Osteocyte (in vitro differentiated cells): Measurements from ENCODE around the gene KRT36. TPM values are rescaled to one million over a fixed set of nuclear protein-coding genes. Genes with fewer than 3 reads are reported as not detected.
A peak's percentile ranks its signal among the peaks of the same experiment; 100 is the strongest.

ENCODE experiments used
- DNase-seq: peaks from one replicate; pipeline ENCODE4 v3.0.0; 2021; ENCODE audit warnings: mixed read lengths; ENCODE audit not compliant: unreplicated experiment; ENCODE audit errors: extremely low spot score
- H3K27ac Mint-ChIP-seq: one replicate; pipeline ENCODE4 v1.8.0; 2021; ENCODE audit warnings: mild to moderate bottlenecking, mixed read lengths; ENCODE audit not compliant: unreplicated experiment
- H3K27me3 Mint-ChIP-seq: one replicate; pipeline ENCODE4 v1.8.0; 2021; ENCODE audit warnings: mixed read lengths; ENCODE audit not compliant: unreplicated experiment
- H3K36me3 Mint-ChIP-seq: one replicate; pipeline ENCODE4 v1.8.0; 2021; ENCODE audit warnings: mixed read lengths; ENCODE audit not compliant: unreplicated experiment
- H3K4me1 Mint-ChIP-seq: one replicate; pipeline ENCODE4 v1.8.0; 2021; ENCODE audit warnings: mixed read lengths; ENCODE audit not compliant: unreplicated experiment
- H3K4me3 Mint-ChIP-seq: one replicate; pipeline ENCODE4 v1.8.0; 2021; ENCODE audit warnings: mild to moderate bottlenecking, moderate library complexity, mixed read lengths; ENCODE audit not compliant: unreplicated experiment
- H3K9me3 Mint-ChIP-seq: one replicate; pipeline ENCODE4 v1.8.0; 2021; ENCODE audit warnings: mixed read lengths; ENCODE audit not compliant: unreplicated experiment
- total RNA-seq: library from RNA; stranded (reverse); gene quantifications from 2 replicates; pipeline ENCODE4 v1.2.1, GENCODE V29; 2021
- TF ChIP-seq, protein P1 (sequence below): fragments of 200-600 bp; sonication (generic); IDR thresholded peaks from 2 replicates; pipeline ENCODE4 v1.5.0; 2021; ENCODE audit warnings: antibody characterized with exemption, mild to moderate bottlenecking, moderate library complexity

Gene KRT36
- total RNA-seq, 1 donor from 2014 or later = not detected

DNA sequence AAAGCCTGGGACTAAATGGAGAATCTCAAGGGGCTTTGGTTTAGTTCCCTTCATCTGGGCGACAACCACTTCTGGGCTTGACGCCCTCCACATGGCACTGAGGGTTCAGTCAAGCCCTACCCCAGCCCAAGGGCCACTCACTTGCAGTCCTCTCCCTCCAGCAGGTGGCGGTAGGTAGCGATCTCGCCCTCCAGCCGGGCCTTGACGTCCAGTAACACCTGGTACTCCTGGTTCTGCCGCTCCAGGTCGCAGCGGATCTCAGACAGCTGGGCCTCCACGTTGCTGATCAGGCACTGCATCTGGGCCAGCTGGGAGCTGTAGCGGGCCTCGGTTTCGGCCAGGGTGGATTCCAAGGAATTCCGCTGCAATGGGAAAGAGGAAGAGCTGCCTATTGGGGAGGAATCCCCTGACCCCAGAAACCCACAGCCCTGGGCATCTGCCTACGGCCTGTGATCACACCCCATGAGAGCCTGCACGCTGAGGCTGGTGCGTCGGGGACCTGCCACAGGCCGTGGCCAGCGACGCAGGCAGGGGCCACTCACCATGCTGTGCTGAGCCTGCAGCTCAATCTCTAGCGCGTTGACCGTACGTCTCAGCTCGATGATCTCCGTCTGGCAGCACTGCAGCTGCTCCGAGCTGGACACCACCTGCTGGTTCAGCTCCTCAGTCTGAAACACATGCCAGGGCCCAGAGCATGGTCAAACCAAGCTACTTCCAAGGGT is 2.7 kb downstream of the KRT36 start:
- Mint-ChIP-seq H3K36me3 (no peaks in the 10 kb centered on the region), H3K4me1 (no peaks in the 10 kb centered on the region)

DNA sequence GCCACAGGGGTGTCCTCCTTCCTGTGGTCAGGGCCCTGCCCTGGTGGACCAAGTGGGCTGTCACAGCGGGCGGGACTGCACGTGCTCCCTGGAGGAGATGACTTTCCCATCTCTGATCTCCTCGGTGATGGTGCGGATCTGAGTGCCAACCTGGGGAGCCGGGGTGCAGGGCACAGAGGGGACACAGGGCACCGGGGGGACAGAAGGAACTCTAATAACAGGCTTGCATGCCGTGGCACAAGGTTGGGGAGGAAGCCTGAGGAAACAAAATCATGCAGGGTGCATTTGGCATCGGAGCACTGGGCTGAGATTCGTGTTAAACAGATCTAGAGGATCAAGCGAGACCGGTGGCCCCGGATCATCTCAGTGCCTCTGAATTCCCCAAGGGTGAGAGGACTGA is 3.4 kb downstream of the KRT36 start:
- no peaks in the 10 kb centered on the region for H3K4me1 Mint-ChIP-seq
- H3K36me3 Mint-ChIP-seq = no peaks in the 10 kb centered on the region
- no peak for DNase-seq
- TF ChIP-seq, protein P1, sequence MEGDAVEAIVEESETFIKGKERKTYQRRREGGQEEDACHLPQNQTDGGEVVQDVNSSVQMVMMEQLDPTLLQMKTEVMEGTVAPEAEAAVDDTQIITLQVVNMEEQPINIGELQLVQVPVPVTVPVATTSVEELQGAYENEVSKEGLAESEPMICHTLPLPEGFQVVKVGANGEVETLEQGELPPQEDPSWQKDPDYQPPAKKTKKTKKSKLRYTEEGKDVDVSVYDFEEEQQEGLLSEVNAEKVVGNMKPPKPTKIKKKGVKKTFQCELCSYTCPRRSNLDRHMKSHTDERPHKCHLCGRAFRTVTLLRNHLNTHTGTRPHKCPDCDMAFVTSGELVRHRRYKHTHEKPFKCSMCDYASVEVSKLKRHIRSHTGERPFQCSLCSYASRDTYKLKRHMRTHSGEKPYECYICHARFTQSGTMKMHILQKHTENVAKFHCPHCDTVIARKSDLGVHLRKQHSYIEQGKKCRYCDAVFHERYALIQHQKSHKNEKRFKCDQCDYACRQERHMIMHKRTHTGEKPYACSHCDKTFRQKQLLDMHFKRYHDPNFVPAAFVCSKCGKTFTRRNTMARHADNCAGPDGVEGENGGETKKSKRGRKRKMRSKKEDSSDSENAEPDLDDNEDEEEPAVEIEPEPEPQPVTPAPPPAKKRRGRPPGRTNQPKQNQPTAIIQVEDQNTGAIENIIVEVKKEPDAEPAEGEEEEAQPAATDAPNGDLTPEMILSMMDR = no peak
- no peaks in the 10 kb centered on the region for H3K9me3 Mint-ChIP-seq
- H3K27me3 Mint-ChIP-seq = no peaks in the 10 kb centered on the region
- no peak overlapping the region for H3K27ac Mint-ChIP-seq
- H3K4me3 Mint-ChIP-seq = no peak overlapping the region

More for the DNA sequence above, 2.7 kb downstream of the KRT36 start:
- Mint-ChIP-seq H3K4me3 (no peak overlapping the region), H3K27me3 (no peaks in the 10 kb centered on the region), H3K27ac (no peak overlapping the region), H3K9me3 (no peaks in the 10 kb centered on the region)
- TF ChIP-seq, protein P1 = peak; percentile 31
- no peak for DNase-seq

DNA sequence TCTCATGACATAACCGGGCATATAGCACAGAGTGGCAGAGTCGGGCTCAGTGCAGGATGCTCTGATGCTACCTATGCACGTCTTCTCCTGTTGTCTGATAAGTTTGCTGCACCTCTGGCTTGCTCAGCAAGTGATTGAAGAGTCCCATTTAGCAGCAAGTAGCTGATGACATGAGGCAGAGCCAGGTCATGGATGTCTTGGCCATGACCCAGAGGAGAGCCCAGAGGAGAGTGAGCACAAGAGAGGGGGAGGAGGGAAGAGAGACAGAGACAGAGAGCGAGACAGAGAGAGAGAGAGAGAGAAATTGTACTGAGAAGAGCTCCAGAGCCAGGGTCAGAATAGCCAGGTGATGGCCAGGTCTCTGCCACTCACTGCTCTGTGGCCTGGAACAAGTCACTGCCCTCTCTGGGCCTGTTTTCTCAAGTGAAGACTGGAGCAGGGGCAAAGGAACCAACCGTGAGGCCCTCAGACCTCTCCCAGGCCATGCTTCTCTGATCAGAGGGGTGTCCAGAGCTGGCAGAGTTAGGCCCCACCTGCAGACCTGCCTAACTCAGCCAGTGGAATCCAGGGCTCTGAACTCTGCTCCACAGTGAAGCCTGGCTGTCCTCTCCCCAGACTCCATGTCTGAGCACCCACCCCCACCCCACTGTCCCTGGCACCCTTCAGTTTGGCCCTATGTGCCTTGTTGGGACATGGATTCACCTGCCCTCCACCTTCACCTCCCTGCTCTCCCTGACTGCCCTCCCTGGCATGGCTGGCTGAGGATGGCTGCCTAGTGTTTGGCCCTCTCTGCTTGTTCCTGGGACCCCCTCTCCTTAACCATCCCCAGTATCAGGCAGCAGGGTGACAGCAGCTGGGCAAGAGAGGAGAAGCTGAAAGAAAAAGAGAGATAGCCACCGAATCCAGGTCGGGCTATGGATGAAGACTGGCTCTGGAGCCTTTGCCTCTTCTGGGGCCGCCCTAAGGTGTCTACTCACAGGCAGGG is 4.5 kb downstream of the KRT36 start:
- H3K27me3 Mint-ChIP-seq = no peaks in the 10 kb centered on the region
- no peaks in the 10 kb centered on the region for H3K4me1 Mint-ChIP-seq
- no peak for DNase-seq
- H3K9me3 Mint-ChIP-seq = no peaks in the 10 kb centered on the region
- H3K36me3 Mint-ChIP-seq = no peaks in the 10 kb centered on the region
- no peak overlapping the region for H3K27ac Mint-ChIP-seq
- TF ChIP-seq, protein P1 = no peak
- no peak overlapping the region for H3K4me3 Mint-ChIP-seq

DNA sequence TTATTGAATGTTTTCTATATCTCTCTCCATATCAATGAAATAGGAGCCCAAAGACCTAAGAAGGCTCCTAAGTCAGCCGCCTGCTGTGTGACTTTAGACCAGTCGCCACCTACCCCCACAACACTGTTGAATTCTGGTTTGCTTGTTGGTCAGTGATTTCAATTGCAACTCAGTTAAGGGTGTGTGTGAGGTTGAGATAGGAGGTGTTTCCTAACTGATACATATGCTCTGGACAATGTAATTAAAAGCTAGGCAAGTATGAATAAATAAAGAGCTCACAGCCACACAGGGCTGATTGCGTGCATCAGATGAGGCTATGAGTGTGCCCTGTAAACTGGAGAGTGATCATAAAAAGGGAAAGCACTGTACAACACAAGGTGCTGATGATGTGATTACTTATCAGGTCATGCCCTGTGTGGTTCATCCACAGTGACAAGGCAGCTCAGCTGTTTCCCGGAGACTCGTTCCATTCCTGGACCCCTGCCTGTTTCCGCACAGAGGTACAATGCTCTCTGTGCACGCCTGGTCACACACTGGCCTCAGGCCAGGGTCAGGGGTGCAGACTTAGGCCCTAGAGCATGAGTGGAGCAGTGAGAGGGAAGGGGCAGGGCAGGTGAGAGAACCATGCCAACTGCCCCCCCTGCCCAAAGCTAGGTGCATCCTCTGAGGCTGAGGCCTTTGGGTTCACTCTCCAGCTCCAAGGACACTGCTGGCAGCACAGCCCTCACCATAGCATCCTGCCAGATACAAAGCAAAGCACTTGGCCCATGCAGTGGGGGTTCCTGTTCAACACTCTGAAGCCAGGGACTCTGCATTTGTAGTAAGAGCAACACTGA is 5.5 kb downstream of the KRT36 start:
- H3K4me3 Mint-ChIP-seq = no peak overlapping the region
- DNase-seq = no peak
- no peaks in the 10 kb centered on the region for H3K36me3 Mint-ChIP-seq
- no peaks in the 10 kb centered on the region for H3K9me3 Mint-ChIP-seq
- H3K27ac Mint-ChIP-seq = no peak overlapping the region
- TF ChIP-seq, protein P1 = no peak
- no peaks in the 10 kb centered on the region for H3K4me1 Mint-ChIP-seq
- no peaks in the 10 kb centered on the region for H3K27me3 Mint-ChIP-seq
